HG03378 (cell line): ENCODE measurements around the gene ABHD8.

Source experiments
- ATAC-seq: cut with Tn5 transposase; IDR thresholded peaks from one replicate; pipeline ENCODE4 v1.9.1; 2021; ENCODE audit warnings: mild to moderate bottlenecking, moderate library complexity; ENCODE audit not compliant: unreplicated experiment

ABHD8 gene

DNA sequence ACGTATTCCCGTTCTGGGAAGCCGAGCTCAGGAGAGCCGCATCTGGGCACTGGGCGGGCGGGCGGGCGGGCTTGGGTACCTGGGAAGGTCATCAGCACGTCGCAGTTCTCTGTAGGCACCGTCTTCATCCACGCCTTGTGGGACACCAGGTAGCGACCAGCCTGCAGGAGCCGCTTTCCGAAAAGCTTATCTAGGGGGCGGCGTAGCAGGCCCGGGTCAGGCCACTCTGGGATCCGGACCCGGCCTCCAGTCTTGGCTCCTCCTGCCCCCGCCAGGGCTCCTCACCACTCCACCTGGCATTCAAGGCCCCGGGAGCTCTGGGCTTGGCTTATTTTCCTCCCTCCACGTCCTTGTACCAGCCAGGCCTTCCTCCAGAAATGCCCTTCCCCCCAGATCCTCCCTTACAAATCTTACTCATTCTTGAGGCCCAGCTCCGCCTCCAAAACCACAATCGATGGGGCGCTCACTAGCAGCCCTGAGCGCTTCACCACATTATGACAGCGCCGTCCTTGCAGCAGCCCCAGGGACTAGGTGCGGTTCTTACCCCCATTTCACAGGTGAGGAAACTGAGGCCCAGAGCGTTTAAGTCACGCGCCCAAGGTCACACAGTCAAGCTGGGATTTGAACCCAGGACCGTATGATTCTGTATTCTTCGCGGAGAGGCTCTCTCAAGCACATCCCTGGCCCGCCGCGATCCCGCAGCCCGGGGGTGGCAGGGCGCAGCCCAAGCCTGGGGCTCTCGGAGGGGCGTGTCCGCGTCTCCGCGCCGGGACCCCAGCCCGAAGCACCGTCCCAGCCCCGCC lies 30.6 kb upstream of the ABHD8 start:
- ATAC-seq = no peak

DNA sequence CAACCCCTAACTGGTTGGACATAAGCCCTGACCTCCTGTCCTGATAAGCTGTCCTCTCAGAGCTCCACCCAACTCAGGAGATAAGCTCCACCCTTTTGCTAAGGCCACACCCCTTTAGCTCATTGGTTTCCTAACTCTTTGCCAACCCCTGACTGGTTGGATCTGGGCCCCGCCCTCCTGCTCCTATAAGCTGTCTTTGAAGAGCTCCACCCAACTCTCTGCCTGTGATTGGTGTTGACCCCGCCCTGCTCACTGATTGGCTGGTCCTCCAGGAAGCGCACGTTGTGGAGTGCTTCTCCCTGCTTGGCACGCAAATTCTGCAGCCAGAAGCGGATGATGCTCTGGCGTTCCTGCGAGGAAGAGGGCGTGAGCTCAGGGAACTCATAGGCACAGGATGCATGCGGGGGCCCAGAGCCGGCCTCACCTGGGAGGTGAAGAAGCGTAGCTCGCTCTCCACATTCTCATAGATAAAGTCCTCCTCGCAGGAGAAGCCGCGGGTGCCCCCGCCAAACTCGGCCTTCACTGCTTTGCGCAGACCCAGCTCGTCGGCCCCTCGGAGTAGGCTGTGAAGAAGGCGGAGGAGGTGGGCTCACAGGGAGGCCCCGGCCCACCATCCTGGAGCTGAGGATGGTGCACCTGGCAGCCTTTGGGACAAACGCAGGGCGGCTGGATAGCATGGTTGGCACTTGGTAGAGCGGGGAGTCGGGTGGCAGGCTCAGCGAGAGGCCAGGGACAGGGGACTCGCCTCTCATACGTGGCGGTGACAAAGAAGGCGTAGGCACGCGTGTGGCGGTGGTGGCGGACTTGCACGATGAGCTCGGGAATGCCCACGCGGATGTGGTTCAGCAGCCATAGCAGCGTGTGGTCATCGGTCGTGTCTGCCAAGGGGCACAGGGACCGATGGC lies 29.7 kb upstream of the ABHD8 start:
- no peak for ATAC-seq

- ATAC-seq = no peak
Observed at GRCh38 chr19:17332360-17332676, 29.1 kb upstream of the ABHD8 start.

DNA sequence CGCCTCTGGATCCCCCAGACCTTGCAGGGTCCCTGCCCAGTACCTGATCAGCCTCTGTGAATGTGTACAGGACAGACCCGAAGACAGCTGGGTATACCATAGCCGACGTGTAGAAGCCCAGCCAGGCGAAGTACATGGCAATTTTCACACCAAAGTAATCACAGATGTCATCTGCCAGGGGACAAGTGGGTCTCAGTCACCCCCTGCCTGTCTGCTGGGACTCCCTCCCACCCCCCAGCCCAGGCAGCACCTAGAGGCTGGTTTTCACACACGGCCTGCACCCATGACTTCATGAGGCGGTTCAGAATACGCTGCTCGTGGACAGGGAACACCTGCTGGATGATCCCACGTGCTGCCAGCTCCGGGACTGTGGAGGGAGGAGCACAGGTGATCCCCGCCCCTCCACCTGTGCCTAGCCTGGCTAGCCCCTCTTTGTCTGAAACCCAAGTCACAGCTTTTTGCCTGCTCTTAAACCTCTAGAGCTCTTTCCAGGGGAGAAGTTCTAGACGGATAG lies 27.9 kb upstream of the ABHD8 start:
- no peak for ATAC-seq

- no peak for ATAC-seq
Observed at GRCh38 chr19:17330262-17331044, 27.2 kb upstream of the ABHD8 start.

DNA sequence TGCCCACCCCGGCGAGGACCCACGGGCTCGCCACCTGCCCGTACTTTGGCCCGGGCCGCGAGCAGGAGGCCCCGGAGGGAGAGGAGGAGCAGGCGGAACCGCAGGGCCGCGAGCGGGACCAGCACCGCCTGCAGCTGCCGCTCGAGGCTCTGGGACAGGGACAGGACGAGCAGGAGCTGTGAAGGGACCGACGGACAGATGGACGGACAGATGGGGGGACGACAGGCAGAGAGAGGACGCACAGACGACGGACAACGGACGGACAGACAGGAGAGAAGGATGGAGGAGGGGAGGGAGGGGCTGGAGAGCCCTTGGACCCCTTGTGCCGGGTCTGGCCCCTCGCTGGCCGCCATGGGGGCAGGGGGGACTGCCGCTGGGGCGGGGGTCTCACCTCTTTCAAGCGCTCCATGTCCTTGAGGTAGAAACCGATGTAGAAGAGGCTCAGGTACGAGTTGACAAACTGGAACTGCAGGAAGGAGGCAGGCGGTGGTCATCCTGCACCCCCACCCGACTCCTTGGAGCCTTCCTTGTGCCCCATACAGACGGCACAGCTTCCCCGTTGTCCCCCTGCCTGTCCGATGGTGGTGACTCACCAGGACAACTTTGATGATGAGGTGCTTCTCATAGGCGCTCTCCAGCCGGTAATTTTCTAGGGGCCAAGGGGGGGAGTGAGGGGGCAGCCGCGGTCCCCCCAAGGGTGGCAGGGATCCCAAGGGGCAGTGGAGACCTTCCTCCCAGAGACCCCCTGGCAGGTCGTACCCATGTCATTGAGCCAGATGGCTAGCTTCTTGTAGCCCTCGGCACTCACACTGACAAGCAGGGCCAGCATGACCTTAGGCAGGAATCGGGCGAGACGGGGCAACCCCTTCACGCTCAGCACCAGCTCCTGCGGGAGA lies 26.4 kb upstream of the ABHD8 start:
- no peak for ATAC-seq

DNA sequence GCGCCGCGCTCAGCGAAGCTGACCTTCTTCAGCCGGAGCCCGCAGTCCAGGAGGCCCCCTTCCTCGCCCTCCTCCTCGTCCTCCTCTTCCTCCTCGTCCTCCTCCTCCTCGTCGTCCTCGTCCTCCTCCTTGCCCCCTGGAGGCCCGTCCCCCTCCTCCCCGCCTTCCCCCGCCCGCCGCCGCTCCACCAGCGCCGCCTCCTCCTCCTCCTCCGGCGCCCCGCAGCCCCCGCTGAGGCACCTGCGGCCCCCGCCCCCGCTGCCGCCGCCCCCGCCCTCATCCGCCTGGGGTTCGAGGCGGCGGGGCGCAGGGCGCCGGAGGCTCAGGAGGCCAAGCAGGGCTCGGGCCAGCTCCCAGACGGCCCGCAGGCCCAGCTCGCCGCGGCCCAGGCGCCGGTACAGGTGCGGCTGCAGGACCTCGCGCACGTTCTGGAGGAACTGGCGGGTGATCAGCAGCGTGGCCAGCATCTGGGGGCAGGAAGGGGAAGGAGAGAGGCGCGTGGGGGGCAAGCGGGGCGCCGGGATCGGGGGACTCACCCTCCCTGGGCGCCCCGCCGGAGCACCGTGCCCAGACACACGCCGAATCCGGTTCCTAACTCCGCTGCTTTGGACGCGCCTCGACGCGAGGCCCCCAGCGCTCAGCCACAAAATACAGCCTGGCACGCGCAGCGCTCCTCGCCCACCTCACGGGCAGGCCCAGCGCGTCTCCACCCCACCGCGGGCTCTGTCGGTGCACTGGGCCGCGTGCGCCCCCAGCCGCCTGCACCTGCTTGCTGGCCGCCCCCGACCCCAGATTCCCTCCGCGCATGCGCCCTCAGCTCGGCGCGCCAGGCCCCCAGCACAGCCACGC lies 25.5 kb upstream of the ABHD8 start:
- no peak for ATAC-seq

GRCh38 chr19:17327654-17328516 lies 24.7 kb upstream of the ABHD8 start:
- ATAC-seq = no peak

- no peak for ATAC-seq
Observed at GRCh38 chr19:17327068-17327653, 23.9 kb upstream of the ABHD8 start.

DNA sequence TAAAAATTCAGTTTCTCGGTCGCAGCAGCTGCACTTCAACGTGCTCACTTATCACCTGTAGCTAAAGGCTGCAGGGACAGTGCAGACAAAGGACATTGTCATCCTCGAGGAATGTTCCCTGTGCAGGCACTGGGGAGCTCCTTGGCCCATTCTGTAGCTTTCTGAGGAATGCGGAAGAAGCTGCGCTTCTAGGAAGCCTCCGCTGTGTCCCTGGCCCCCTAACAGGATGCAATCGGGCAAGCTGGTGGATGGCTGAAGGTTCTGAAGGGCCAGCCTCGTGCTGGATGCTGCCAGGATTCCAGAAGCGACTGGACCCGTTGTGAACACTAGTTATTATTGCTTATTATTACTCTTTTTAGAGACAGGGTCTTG lies 23.4 kb upstream of the ABHD8 start:
- no peak for ATAC-seq

DNA sequence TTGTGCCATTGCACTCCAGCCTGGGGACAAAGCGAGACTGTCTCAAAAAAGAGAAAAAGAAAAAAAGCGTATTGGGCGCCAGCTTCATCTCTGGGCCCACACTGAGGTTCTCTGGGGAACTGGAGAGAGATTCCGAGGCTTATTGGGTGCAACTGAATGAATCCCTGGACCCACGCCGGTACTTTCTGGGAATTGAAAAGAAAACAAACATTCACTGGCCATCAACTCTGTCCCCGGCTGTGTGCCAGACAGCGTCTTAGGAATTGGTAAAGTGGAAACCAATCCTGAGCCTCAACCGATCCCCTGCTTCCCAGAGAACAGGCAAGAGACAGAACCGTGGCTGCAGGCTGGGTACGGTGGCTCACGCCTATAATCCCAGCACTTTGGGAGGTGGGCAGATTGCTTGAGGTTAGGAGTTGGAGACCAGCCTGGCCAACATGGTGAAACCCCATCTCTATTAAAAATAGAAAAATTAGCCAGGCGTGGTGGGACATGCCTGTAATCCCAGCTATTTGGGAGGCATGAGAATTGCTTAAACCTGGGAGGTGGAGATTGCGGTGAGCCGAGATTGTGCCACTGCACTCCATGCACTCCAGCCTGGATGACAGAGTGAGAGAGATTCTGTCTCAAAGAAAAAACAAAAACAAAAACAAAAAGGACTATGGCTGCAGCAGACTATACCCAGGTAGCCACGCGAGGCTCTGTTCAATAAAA lies 22.8 kb upstream of the ABHD8 start:
- ATAC-seq = no peak

GRCh38 chr19:17325133-17325532 lies 21.9 kb upstream of the ABHD8 start:
- no peak for ATAC-seq

GRCh38 chr19:17324357-17325114 lies 21.3 kb upstream of the ABHD8 start:
- no peak for ATAC-seq

- ATAC-seq = no peak
Observed at GRCh38 chr19:17323964-17324332, 20.7 kb upstream of the ABHD8 start.

GRCh38 chr19:17323300-17323963 lies 20.2 kb upstream of the ABHD8 start:
- no peak for ATAC-seq

DNA sequence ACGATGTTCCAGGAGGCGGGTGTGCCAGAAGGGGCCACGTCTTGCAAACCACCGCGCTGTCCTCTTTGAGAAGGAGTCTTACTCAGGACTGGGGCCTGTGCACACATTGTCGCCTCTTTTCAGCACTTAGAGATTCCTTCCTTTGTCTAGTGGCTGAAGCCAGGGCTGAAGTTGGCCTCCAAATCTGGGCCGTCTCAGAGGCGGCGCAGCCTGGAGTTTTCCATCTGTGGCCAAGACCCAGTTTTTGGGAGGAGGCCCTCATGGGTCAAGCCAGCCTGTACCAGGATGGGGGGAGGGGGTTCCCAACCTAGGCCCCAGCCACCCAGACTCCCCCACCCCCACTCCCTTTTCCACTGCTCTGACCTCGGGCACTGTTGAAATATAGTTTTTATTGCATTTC lies 19.6 kb upstream of the ABHD8 start:
- no peak for ATAC-seq
